Measurements from ENCODE around the gene PDE10A.
"Not testable (repeated sequence)": the region's sequence is repeated elsewhere in the genome, so short reads cannot be mapped to it uniquely, and the experiment has no call there.

PDE10A gene

DNA sequence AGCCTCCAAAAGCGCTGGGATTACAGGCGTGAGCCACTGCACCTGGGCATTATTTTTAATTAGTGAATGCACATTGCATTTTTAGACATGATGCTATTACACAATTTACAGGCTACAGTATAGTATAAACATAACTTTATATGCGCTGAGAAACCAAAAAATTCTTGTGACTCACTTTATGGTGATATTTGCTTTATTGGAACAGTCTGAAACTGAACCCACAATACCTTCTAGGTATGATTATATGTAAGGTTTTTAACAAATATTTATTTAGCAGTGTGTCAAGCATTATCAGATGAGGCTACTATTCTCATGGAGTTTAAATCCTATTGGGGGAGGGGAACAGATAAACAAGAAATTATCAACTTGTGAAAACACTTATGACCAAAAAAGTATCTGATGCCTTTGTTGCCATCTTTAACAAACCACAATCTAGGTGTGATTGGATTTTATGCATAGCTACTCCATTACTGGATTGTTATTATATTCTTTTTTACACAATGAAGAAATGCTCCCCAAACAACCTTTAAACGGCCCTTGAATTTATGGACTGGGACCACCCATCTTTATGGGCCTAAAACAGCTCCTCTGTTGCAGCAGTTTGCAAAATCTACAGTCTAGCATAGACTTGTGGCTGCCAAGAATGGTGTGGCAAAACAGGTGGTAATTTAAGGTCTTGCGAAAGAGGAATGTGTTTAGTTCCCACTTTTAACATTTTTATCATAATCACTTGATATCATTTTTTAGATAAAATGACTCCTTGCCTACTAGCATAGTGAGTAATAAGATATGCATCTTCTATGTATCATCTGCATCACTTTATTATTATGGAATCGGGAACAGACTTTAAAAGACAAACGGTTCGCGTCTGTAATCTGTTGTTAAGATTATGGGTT is 194.5 kb downstream of the PDE10A start:
- no peak overlapping the region for H3K27ac ChIP-seq (ENCODE audit: low read depth, low read length)
- H3K9ac ChIP-seq (ENCODE audit: low read length in 5 of 5) = no peak overlapping the region
- no peak overlapping the region for H3K4me3 ChIP-seq (ENCODE audit: low read depth in 1 of 5, low read length in 5 of 5)
- no peaks in the 10 kb centered on the region for H3K36me3 ChIP-seq (ENCODE audit: control insufficient read depth in 5 of 5, insufficient read depth in 5 of 5, low read length in 5 of 5)
- H3K9me3 ChIP-seq (ENCODE audit: control insufficient read depth in 5 of 5, low read length in 5 of 5) = peaks cover 0 to 5% (median 3%) of the 10 kb centered on the region in 5 donors
- no peaks in the 10 kb centered on the region for H3K27me3 ChIP-seq (ENCODE audit: control insufficient read depth in 5 of 5, insufficient read depth in 4 of 5, low read length in 5 of 5)
- H3K4me1 ChIP-seq (ENCODE audit: control insufficient read depth in 5 of 5, insufficient read depth in 5 of 5, low read length in 5 of 5) = no peaks in the 10 kb centered on the region

DNA sequence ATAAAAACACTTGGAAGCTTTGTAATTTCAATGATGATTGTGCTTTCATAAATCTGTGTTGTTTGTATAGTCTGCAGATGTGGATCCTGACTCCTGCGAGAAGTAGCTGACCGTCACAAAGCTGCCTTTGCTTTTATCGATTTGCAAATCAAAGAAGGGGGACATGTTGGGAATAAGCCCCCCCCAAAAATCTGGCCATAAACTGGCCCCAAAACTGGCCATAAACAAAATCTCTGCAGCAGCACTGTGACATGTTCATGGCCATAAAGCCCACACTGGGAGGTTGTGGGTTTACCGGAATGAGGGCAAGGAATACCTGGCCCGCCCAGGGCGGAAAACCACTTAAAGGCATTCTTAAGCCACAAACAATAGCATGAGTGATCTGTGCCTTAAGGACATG is 199.5 kb downstream of the PDE10A start:
- not testable (repeated sequence) for H3K4me1 ChIP-seq (ENCODE audit: control insufficient read depth in 5 of 5, insufficient read depth in 5 of 5, low read length in 5 of 5); H3K27me3 ChIP-seq (ENCODE audit: control insufficient read depth in 5 of 5, insufficient read depth in 4 of 5, low read length in 5 of 5)

DNA sequence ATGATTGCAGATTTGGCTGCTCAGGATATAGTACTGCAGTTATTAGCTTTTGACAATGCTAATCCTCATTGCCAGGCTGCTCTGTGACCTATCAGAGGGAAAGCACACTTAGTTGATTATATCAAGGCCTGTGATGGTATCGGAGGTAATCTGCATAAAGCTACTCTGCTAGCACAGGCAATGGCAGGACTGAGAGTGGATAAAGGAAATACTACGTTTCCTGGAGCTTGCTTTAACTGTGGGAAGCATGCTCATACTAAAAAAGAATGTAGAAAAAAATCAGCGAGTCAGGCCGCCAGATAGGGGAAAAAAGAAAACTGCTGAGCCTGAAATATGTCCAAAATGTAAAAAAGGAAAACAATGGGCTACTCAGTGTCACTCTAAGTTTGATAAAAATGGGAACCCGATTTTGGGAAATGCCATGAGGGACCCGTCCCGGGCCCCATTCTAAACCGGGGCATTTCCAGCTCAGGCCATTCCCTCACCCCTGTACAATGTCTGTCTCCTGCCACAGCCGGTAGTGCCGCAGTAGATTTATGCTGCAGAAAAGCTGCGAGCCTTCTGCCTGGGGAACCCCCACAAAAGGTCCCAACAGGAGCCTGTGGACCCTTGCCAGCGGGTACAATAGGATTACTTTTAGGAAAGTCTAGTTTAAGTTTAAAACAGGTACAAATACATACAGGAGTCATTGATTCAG is 203.3 kb downstream of the PDE10A start:
- not testable (repeated sequence) for H3K27ac ChIP-seq (ENCODE audit: low read depth, low read length)

More for the DNA sequence above, 199.5 kb downstream of the PDE10A start:
- H3K27ac ChIP-seq (ENCODE audit: low read depth, low read length); H3K36me3 ChIP-seq (ENCODE audit: control insufficient read depth in 5 of 5, insufficient read depth in 5 of 5, low read length in 5 of 5); H3K4me3 ChIP-seq (ENCODE audit: low read depth in 1 of 5, low read length in 5 of 5); H3K9ac ChIP-seq (ENCODE audit: low read length in 5 of 5): not testable (repeated sequence)
- H3K9me3 ChIP-seq (ENCODE audit: control insufficient read depth in 5 of 5, low read length in 5 of 5) = peaks cover 0 to 12% (median 3%) of the 10 kb centered on the region in 5 donors

DNA sequence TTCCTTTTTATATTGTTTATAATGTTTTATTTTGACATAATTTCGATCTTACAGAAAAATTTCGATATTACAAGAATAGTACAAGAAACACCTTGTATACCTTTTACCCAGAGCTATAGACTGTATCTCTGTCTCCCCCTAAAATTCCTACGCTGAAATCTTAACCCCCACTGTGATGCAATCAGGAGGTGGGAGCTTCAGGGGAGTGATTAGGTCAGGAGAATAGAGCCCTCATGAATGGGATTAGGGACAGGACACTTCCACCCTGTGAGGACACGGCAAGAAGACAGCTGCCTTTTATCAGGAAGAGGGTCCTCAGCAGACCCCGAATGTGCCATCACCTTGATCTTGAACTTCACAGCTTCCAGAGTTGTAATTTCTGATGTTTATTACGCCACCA is 204.9 kb downstream of the PDE10A start:
- Histone ChIP-seq H3K27me3 (ENCODE audit: control insufficient read depth in 5 of 5, insufficient read depth in 4 of 5, low read length in 5 of 5) (no peaks in the 10 kb centered on the region), H3K27ac (ENCODE audit: low read depth, low read length) (no peak overlapping the region), H3K36me3 (ENCODE audit: control insufficient read depth in 5 of 5, insufficient read depth in 5 of 5, low read length in 5 of 5) (no peaks in the 10 kb centered on the region), H3K9ac (ENCODE audit: low read length in 5 of 5) (no peak overlapping the region), H3K4me3 (ENCODE audit: low read depth in 1 of 5, low read length in 5 of 5) (no peak overlapping the region), H3K9me3 (ENCODE audit: control insufficient read depth in 5 of 5, low read length in 5 of 5) (peaks cover 0 to 3% (median 0%) of the 10 kb centered on the region in 5 donors), H3K4me1 (ENCODE audit: control insufficient read depth in 5 of 5, insufficient read depth in 5 of 5, low read length in 5 of 5) (no peaks in the 10 kb centered on the region)

More for the DNA sequence above, 203.3 kb downstream of the PDE10A start:
- peaks cover 0 to 12% (median 3%) of the 10 kb centered on the region in 5 donors for H3K9me3 ChIP-seq (ENCODE audit: control insufficient read depth in 5 of 5, low read length in 5 of 5)
- not testable (repeated sequence) for H3K9ac ChIP-seq (ENCODE audit: low read length in 5 of 5); H3K27me3 ChIP-seq (ENCODE audit: control insufficient read depth in 5 of 5, insufficient read depth in 4 of 5, low read length in 5 of 5); H3K36me3 ChIP-seq (ENCODE audit: control insufficient read depth in 5 of 5, insufficient read depth in 5 of 5, low read length in 5 of 5); H3K4me3 ChIP-seq (ENCODE audit: low read depth in 1 of 5, low read length in 5 of 5); H3K4me1 ChIP-seq (ENCODE audit: control insufficient read depth in 5 of 5, insufficient read depth in 5 of 5, low read length in 5 of 5)

DNA sequence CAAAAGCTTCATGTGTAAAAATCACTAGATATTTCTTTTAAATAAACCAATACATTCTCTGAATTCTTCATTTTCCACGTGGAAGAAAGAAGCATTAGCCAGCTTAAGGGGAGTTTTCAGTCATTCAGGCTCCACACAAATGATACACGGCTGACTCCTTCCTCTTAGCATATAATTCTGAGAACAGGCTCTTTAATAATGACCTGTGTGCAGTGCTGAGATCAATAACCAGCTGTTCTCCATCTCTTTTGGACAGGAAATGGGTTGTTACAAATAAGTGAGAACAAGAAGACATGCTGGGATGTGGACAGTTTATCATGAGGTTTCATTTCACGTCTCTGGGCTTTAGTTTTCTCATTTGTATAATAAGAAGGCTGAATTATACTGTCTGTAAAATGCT is 206.8 kb downstream of the PDE10A start:
- no peaks in the 10 kb centered on the region for H3K27me3 ChIP-seq (ENCODE audit: control insufficient read depth in 5 of 5, insufficient read depth in 4 of 5, low read length in 5 of 5)

DNA sequence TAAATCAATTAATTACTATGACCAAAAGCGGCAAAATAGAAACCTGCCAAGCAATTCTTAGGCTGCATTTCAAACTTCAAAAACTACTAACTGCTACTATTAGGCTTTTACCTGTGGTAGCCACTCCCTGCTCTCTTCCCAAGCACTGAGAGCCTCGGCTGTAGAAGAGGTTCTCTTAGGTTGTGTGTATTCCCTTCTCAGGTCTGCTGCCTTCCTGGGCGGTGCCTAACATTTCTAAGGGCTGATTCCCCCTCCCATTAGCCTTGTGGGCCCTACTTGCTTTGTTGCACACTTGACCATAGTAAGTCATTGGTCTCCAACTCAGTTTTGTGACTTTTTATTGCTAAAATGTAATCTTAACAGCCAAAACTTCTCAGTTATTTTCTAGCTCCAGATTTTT is 207.6 kb downstream of the PDE10A start:
- Histone ChIP-seq H3K4me1 (ENCODE audit: control insufficient read depth in 5 of 5, insufficient read depth in 5 of 5, low read length in 5 of 5) (no peaks in the 10 kb centered on the region), H3K9ac (ENCODE audit: low read length in 5 of 5) (no peak overlapping the region), H3K27me3 (ENCODE audit: control insufficient read depth in 5 of 5, insufficient read depth in 4 of 5, low read length in 5 of 5) (peaks cover 0 to 2% (median 0%) of the 10 kb centered on the region in 5 donors), H3K36me3 (ENCODE audit: control insufficient read depth in 5 of 5, insufficient read depth in 5 of 5, low read length in 5 of 5) (no peaks in the 10 kb centered on the region), H3K4me3 (ENCODE audit: low read depth in 1 of 5, low read length in 5 of 5) (no peak overlapping the region), H3K9me3 (ENCODE audit: control insufficient read depth in 5 of 5, low read length in 5 of 5) (no peaks in the 10 kb centered on the region), H3K27ac (ENCODE audit: low read depth, low read length) (no peak overlapping the region)

More for the DNA sequence above, 206.8 kb downstream of the PDE10A start:
- Histone ChIP-seq H3K36me3 (ENCODE audit: control insufficient read depth in 5 of 5, insufficient read depth in 5 of 5, low read length in 5 of 5) (no peaks in the 10 kb centered on the region), H3K4me3 (ENCODE audit: low read depth in 1 of 5, low read length in 5 of 5) (no peak overlapping the region), H3K9me3 (ENCODE audit: control insufficient read depth in 5 of 5, low read length in 5 of 5) (no peaks in the 10 kb centered on the region), H3K4me1 (ENCODE audit: control insufficient read depth in 5 of 5, insufficient read depth in 5 of 5, low read length in 5 of 5) (no peaks in the 10 kb centered on the region), H3K9ac (ENCODE audit: low read length in 5 of 5) (no peak overlapping the region), H3K27ac (ENCODE audit: low read depth, low read length) (no peak overlapping the region)

DNA sequence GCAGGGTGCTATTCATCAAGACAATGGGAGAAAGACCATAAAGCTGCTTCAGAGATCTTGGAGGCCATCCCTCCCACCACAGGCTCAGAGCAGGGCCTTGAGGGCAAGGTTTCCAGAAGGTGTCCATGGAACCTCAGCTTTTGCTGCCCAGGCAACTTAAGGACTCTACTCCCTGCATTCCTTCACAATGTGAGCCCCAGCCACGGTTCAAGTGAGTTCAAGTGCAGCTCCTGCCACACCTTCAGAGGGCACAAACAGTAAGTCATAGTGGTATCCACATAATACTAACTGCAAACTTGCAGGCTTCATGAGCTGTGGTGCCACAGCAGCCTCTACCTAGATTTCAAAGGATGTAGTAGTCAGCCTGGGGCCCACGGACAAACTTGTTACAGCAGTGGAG is 209.6 kb downstream of the PDE10A start:
- Histone ChIP-seq H3K9me3 (ENCODE audit: control insufficient read depth in 5 of 5, low read length in 5 of 5) (no peaks in the 10 kb centered on the region), H3K27me3 (ENCODE audit: control insufficient read depth in 5 of 5, insufficient read depth in 4 of 5, low read length in 5 of 5) (peaks cover 0 to 2% (median 0%) of the 10 kb centered on the region in 5 donors), H3K9ac (ENCODE audit: low read length in 5 of 5) (no peak overlapping the region), H3K27ac (ENCODE audit: low read depth, low read length) (no peak overlapping the region), H3K36me3 (ENCODE audit: control insufficient read depth in 5 of 5, insufficient read depth in 5 of 5, low read length in 5 of 5) (no peaks in the 10 kb centered on the region), H3K4me1 (ENCODE audit: control insufficient read depth in 5 of 5, insufficient read depth in 5 of 5, low read length in 5 of 5) (no peaks in the 10 kb centered on the region), H3K4me3 (ENCODE audit: low read depth in 1 of 5, low read length in 5 of 5) (no peak overlapping the region)

DNA sequence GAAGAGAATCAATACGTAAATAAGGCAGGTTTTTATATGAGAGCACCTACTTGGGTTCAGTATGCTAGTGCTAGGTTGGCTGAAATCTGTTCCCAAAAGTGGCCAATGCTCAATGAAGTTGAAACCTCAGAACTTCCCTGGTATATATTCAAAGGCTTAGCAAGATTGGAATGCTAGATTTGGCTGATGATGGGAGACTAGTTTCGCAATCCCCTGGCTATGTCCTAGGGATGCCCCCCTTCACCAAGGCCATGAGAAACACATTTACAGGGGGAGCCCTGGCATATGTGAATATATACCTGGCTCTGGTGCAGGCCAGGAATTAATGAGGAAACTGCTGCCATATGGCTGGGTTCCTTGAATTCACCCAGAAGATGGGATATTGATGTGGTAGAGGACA is 211.2 kb downstream of the PDE10A start:
- no peak overlapping the region for H3K4me3 ChIP-seq (ENCODE audit: low read depth in 1 of 5, low read length in 5 of 5)
- H3K9ac ChIP-seq (ENCODE audit: low read length in 5 of 5) = no peak overlapping the region
- H3K4me1 ChIP-seq (ENCODE audit: control insufficient read depth in 5 of 5, insufficient read depth in 5 of 5, low read length in 5 of 5) = no peaks in the 10 kb centered on the region
- peaks cover 0 to 2% (median 0%) of the 10 kb centered on the region in 5 donors for H3K27me3 ChIP-seq (ENCODE audit: control insufficient read depth in 5 of 5, insufficient read depth in 4 of 5, low read length in 5 of 5)
- no peak overlapping the region for H3K27ac ChIP-seq (ENCODE audit: low read depth, low read length)
- no peaks in the 10 kb centered on the region for H3K9me3 ChIP-seq (ENCODE audit: control insufficient read depth in 5 of 5, low read length in 5 of 5)
- H3K36me3 ChIP-seq (ENCODE audit: control insufficient read depth in 5 of 5, insufficient read depth in 5 of 5, low read length in 5 of 5) = no peaks in the 10 kb centered on the region

DNA sequence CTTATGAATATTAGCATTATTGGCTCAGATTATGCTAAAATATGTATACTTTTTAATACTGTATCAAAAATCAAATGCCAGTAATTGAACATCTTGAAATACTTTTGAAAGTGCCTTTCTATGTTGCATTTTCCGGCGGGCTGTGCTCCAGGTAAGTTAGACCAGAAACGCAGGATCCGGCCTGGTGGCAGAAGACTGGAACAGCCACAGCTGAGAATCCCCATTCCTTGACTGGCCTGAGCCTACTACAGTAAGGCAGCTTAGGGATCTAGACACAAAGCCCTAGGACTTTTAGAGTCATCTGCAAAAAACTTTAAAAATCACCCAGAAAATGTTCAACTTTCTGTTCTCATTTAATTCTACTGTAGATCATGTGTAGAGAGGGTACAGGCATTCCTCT is 214.8 kb downstream of the PDE10A start:
- no peak overlapping the region for H3K9ac ChIP-seq (ENCODE audit: low read length in 5 of 5)
- no peak overlapping the region for H3K27ac ChIP-seq (ENCODE audit: low read depth, low read length)
- H3K36me3 ChIP-seq (ENCODE audit: control insufficient read depth in 5 of 5, insufficient read depth in 5 of 5, low read length in 5 of 5) = no peaks in the 10 kb centered on the region
- H3K9me3 ChIP-seq (ENCODE audit: control insufficient read depth in 5 of 5, low read length in 5 of 5) = no peaks in the 10 kb centered on the region
- no peak overlapping the region for H3K4me3 ChIP-seq (ENCODE audit: low read depth in 1 of 5, low read length in 5 of 5)
- H3K4me1 ChIP-seq (ENCODE audit: control insufficient read depth in 5 of 5, insufficient read depth in 5 of 5, low read length in 5 of 5) = no peaks in the 10 kb centered on the region
- H3K27me3 ChIP-seq (ENCODE audit: control insufficient read depth in 5 of 5, insufficient read depth in 4 of 5, low read length in 5 of 5) = peaks cover 0 to 2% (median 0%) of the 10 kb centered on the region in 5 donors

DNA sequence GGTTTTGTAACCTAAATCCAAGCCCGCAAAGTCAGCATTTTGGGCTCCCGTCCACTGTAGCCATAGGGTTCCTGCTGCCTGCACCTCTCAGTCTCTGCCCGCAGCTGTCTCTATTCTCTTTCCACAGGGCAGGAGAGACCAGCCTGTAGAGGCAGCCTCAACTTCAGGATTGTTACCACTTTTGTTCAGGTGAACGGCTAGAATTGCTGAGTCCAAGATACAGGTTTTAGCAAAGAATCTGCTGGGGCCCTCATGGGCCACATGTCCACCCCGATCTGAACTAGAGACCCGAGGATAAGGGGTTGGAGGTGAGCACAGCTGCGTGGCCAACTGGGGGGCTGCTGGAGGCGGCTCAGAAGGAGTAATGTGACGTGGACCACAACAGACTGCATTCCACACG is 215.9 kb downstream of the PDE10A start:
- Histone ChIP-seq H3K4me1 (ENCODE audit: control insufficient read depth in 5 of 5, insufficient read depth in 5 of 5, low read length in 5 of 5) (no peaks in the 10 kb centered on the region), H3K27me3 (ENCODE audit: control insufficient read depth in 5 of 5, insufficient read depth in 4 of 5, low read length in 5 of 5) (peaks cover 0 to 2% (median 0%) of the 10 kb centered on the region in 5 donors), H3K36me3 (ENCODE audit: control insufficient read depth in 5 of 5, insufficient read depth in 5 of 5, low read length in 5 of 5) (no peaks in the 10 kb centered on the region), H3K9ac (ENCODE audit: low read length in 5 of 5) (no peak overlapping the region), H3K4me3 (ENCODE audit: low read depth in 1 of 5, low read length in 5 of 5) (no peak overlapping the region), H3K27ac (ENCODE audit: low read depth, low read length) (no peak overlapping the region), H3K9me3 (ENCODE audit: control insufficient read depth in 5 of 5, low read length in 5 of 5) (no peaks in the 10 kb centered on the region)
